Measurements from ENCODE around the gene AMER2.

DNA sequence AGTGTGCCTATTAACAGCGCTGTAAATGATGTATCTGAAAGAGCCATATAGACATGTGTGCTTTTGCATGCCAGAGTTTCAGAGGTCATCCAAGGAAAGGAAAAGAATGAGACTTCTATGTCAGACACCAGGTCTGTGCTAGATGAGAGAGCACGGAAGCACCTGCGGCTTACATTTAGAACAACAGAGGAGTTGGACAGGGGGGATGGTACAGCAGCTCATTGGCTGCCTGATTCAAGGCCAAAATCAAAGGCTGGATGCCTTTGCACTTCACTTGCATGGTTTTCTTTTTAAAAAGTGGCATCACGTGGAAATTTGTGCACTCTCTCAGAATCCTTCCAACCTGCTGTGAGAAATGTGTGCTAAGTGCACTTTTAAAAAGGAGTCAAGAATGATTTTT is 32.8 kb upstream of the AMER2 start:
- TF ChIP-seq POLR2A (IDR thresholded peaks at IDR 0.05) (no peak), CTCF (IDR thresholded peaks at IDR 0.05) (no peak), EP300 (IDR thresholded peaks at IDR 0.05) (no peak), POLR2AphosphoS5 (IDR thresholded peaks at IDR 0.05) (no peak)
